ENCODE data around the gene CCDC184. TPM values are rescaled to one million over a fixed set of nuclear protein-coding genes. Genes with fewer than 3 reads are reported as not detected.
"Not testable (repeated sequence)": the region's sequence is repeated elsewhere in the genome, so short reads cannot be mapped to it uniquely, and the experiment has no call there.

Gene CCDC184
- total RNA-seq, 3 donors from 2014 or later: 0.20 to 2.4 (median 0.41) TPM

DNA sequence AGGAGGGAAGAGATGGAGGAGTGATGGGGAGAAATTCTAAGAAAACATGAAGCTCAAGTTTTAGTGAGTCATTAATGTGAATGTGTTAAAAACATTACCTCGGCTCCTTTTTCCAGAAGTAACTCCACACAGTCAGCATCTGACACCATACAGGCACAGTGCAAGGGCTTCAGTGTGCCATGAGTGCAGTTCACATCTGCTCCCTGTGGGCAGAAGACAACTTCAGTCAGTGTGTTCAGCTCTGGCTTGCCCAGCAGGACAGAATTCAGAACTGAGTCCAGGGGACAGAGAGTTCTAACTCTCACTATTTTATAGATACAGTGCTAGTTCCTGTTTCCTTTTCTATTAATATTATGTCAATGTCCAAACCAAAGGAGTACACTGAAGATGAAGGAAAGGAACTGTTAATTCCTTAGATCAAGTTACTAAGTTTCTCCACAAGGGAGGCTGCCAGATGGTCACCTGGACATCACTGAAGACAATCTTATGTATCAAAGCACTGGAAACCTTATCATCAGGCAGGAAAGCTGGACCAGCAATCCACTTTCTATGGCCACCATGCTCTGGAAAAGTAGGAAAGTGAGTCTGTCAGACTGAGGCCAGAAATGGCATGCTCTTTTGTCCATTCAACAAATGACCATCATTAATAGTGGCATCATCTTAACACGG, 32.2 kb upstream of the CCDC184 start:
- TF ChIP-seq, protein P1, sequence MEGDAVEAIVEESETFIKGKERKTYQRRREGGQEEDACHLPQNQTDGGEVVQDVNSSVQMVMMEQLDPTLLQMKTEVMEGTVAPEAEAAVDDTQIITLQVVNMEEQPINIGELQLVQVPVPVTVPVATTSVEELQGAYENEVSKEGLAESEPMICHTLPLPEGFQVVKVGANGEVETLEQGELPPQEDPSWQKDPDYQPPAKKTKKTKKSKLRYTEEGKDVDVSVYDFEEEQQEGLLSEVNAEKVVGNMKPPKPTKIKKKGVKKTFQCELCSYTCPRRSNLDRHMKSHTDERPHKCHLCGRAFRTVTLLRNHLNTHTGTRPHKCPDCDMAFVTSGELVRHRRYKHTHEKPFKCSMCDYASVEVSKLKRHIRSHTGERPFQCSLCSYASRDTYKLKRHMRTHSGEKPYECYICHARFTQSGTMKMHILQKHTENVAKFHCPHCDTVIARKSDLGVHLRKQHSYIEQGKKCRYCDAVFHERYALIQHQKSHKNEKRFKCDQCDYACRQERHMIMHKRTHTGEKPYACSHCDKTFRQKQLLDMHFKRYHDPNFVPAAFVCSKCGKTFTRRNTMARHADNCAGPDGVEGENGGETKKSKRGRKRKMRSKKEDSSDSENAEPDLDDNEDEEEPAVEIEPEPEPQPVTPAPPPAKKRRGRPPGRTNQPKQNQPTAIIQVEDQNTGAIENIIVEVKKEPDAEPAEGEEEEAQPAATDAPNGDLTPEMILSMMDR (IDR thresholded peaks at IDR 0.05): no peak
- intact Hi-C loops (cut with DNase I, micrococcal nuclease): no loop called here
- H3K4me1 ChIP-seq (ENCODE audit: low read depth): peaks cover 4% of the 10 kb centered on the region

DNA sequence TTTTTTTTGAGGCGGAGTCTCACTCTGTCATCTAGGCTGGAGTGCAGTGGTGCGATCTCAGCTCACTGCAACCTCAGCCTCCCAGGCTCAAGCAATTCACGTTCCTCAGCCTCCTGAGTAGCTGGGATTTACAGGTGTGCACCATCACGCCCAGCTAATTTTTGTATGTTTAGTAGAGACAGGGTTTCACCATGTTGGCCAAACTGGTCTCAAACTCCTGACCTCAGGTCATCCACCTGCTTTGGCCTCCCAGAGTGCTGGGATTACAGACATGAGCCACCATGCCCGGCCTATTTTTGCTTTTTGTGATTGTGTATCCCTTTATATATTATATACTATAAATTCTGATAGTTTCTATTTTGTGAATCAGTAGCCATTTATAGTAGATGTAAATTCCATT, 27.7 kb upstream of the CCDC184 start:
- DNase-seq; ATAC-seq; H3K9me3 ChIP-seq; H3K4me3 ChIP-seq; intact Hi-C loops (cut with DNase I, micrococcal nuclease); H3K36me3 ChIP-seq (ENCODE audit: low read depth): not testable (repeated sequence)
- peaks cover 10% of the 10 kb centered on the region for H3K4me1 ChIP-seq (ENCODE audit: low read depth)

More for the DNA sequence above, 32.2 kb upstream of the CCDC184 start:
- DNase-seq (no peak), ATAC-seq (no peak)
- no peak overlapping the region for H3K4me3 ChIP-seq
- no peaks in the 10 kb centered on the region for H3K36me3 ChIP-seq (ENCODE audit: low read depth)
- H3K9me3 ChIP-seq: no peaks in the 10 kb centered on the region

DNA sequence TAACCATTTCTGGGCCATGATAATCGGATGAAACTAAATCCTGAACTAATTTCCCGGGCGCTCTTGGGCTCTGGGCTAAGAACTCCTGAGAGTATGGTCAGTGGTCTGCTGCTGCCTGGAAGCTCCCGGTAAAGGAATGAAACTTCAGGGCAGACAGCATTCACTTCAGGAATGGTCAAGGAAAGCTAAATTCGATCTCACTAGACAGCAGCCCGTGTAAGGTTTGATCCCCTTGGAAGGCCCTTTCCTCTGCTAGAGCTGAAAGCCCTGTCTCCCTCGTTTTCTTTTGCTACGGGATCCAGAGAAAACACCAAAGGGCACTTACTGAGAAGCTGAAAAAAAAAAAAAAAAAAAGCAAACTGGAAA, 26.8 kb upstream of the CCDC184 start:
- ATAC-seq (no peak), DNase-seq (no peak)
- TF ChIP-seq, protein P1 (IDR thresholded peaks at IDR 0.05): no peak
- H3K36me3 ChIP-seq (ENCODE audit: low read depth): no peaks in the 10 kb centered on the region
- peaks cover 10% of the 10 kb centered on the region for H3K4me1 ChIP-seq (ENCODE audit: low read depth)
- peak overlapping the region; percentile 64 for H3K4me3 ChIP-seq
- intact Hi-C loops (cut with DNase I, micrococcal nuclease): no loop called here
- H3K9me3 ChIP-seq: no peaks in the 10 kb centered on the region

DNA sequence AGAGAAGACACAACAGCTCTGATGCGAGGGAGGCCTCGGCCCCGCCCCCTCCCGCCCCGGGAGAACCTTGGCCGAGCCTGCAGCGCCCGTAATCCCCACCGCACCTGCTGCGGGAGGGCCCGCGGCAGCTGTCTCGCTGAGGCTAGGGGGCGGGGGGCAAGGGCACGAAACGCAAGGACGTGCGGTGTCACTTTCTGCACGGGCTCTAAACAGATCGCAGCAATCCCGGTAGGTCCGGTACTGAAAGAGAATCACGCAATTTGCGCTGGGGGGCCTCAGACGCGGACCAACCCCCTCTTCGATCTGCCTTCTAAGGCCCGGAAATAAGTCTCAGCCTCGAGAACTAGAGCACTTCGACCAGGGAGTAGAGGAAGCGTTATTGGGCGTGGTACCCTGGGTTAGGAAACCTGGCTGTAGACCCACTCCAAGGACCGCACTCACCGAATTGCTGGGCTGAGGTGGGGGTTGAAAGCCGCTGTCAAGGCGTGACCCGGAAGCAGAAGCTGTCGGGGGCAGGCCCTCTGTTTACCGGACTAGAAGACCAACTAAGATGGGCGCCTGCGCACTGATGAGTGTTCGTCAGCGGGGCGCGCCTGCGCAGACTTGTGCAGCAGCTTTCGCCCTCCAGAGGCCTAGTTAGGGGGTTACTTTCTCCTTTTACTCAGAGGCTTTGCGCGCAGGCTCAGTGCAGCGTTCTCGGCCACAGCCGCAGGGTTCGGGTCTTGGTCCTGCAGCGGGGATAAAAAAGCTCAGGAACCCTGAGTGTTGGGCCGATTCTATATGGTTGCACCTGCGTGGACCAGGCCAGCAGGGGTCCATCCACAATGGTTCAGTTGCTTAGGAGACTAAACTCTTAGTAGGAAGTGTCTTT, 26.2 kb upstream of the CCDC184 start, which contains the start of gene ASB8:
ASB8 (minus strand) TSS at position 498 of the 871 bp plus-strand sequence. CDS start 4,019 bp downstream, outside the sequence.
- DNase-seq (peak; percentile 99), ATAC-seq (peak; percentile 99)
- H3K4me1 ChIP-seq (ENCODE audit: low read depth): peaks cover 10% of the 10 kb centered on the region
- H3K36me3 ChIP-seq (ENCODE audit: low read depth): no peaks in the 10 kb centered on the region
- H3K9me3 ChIP-seq: no peaks in the 10 kb centered on the region
- intact Hi-C loops (cut with DNase I, micrococcal nuclease): no loop called here
- H3K4me3 ChIP-seq: peak within 1 kb of the TSS; percentile 64
- TF ChIP-seq, protein P1 (IDR thresholded peaks at IDR 0.05): peak; percentile 39

DNA sequence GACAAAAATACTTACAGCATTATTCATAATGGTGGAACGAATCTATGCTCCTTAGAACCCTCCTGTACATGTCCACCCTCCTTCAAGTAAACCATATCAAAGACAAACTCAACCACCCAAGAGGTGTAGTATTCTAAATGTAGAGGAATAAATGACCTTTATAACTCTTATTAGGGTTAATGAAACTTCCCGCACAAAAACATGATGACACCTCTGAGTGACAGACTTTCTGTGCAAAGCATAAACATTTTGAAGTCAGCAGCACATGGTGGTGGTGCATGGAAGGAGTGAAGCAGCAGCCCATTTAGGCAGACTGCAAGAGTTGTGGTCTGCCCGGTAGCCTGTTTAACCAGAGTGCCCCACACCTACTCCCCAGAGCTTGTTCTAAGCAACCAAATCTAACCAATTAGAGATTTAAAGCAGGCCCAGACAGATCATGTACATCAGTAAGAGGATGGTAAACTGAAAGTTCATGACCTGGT, 25.5 kb upstream of the CCDC184 start:
- peak overlapping the region; percentile 64 for H3K4me3 ChIP-seq
- ATAC-seq (no peak), DNase-seq (no peak)
- intact Hi-C loops (cut with DNase I, micrococcal nuclease): no loop called here
- H3K9me3 ChIP-seq: no peaks in the 10 kb centered on the region
- TF ChIP-seq, protein P1 (IDR thresholded peaks at IDR 0.05): no peak
- H3K4me1 ChIP-seq (ENCODE audit: low read depth): peaks cover 10% of the 10 kb centered on the region
- H3K36me3 ChIP-seq (ENCODE audit: low read depth): no peaks in the 10 kb centered on the region

DNA sequence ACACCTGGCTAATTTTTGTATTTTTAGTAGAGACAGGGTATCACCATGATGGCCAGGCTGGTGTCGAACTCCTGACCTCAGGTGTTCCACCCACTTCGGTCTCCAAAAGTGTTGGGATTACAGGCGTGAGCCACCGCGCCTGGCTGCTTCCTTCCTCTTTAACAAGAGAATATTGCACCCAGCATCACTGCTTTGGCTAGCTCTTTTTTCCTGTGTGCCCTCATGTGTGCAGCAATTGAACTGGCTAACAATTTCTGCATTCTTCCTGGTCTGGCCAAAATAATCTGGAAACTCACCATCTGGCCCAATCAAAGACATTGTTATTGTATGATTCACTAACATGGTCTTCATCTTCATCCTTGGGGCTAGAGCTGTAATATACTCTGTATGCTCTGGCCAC, 23.4 kb upstream of the CCDC184 start:
- intact Hi-C loops (cut with DNase I, micrococcal nuclease): loop anchor here in 1 of 2 donors (10.0 kb wide), 1 partner anchor 75 kb away; no protein-coding TSS in a partner anchor
- Histone ChIP-seq H3K9me3 (no peaks in the 10 kb centered on the region), H3K4me3 (no peak overlapping the region), H3K4me1 (ENCODE audit: low read depth) (peaks cover 10% of the 10 kb centered on the region), H3K36me3 (ENCODE audit: low read depth) (no peaks in the 10 kb centered on the region)
- DNase-seq: no peak
- TF ChIP-seq, protein P1 (IDR thresholded peaks at IDR 0.05): no peak
- ATAC-seq: no peak

All from mucosa of descending colon (tissue), 3 donors.